Loucy (cell line): ENCODE measurements around the gene TAF4B.

Experiments used
- EZH2phosphoT487 ChIP-seq: fragments of 200-600 bp; IDR thresholded peaks from 2 replicates; pipeline ENCODE4 v1.6.1; 2018; ENCODE audit warnings: antibody characterized with exemption, mild to moderate bottlenecking, moderate library complexity, borderline replicate concordance
- TF ChIP-seq, protein P1 (sequence below): fragments of 200-600 bp; sonication (generic); conservative IDR thresholded peaks from 2 replicates; pipeline ENCODE4 v1.5.1; 2014; ENCODE audit warnings: mild to moderate bottlenecking, antibody characterized with exemption, low read length

DNA sequence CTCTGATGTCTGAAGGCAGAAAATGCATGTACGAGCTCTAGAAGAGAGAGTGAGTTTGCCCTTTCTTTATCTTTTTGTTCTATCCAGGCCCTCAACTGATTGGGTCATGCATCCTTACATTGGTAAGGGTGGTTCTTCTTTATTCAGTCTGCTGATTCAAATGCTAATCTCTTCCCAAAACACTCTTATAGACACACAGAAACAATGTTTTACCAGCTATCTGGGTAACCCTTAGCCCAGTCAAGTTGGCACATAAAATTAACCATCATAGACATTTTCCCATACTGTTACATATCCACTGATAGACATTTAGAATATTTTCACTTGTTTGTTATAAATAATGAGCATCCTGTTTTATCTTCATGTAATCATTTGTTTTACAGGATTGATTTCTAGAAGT is 141.2 kb downstream of the TAF4B start:
- TF ChIP-seq, protein P1, sequence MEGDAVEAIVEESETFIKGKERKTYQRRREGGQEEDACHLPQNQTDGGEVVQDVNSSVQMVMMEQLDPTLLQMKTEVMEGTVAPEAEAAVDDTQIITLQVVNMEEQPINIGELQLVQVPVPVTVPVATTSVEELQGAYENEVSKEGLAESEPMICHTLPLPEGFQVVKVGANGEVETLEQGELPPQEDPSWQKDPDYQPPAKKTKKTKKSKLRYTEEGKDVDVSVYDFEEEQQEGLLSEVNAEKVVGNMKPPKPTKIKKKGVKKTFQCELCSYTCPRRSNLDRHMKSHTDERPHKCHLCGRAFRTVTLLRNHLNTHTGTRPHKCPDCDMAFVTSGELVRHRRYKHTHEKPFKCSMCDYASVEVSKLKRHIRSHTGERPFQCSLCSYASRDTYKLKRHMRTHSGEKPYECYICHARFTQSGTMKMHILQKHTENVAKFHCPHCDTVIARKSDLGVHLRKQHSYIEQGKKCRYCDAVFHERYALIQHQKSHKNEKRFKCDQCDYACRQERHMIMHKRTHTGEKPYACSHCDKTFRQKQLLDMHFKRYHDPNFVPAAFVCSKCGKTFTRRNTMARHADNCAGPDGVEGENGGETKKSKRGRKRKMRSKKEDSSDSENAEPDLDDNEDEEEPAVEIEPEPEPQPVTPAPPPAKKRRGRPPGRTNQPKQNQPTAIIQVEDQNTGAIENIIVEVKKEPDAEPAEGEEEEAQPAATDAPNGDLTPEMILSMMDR = no peak
- TF ChIP-seq EZH2phosphoT487 = no peak
